HG03342 (cell line): ENCODE results near the gene POLG.

ENCODE experiments used
- ATAC-seq: cut with Tn5 transposase; IDR thresholded peaks from one replicate; pipeline ENCODE4 v1.9.1; 2021; ENCODE audit warnings: mild to moderate bottlenecking, moderate library complexity; ENCODE audit not compliant: unreplicated experiment

POLG gene

DNA sequence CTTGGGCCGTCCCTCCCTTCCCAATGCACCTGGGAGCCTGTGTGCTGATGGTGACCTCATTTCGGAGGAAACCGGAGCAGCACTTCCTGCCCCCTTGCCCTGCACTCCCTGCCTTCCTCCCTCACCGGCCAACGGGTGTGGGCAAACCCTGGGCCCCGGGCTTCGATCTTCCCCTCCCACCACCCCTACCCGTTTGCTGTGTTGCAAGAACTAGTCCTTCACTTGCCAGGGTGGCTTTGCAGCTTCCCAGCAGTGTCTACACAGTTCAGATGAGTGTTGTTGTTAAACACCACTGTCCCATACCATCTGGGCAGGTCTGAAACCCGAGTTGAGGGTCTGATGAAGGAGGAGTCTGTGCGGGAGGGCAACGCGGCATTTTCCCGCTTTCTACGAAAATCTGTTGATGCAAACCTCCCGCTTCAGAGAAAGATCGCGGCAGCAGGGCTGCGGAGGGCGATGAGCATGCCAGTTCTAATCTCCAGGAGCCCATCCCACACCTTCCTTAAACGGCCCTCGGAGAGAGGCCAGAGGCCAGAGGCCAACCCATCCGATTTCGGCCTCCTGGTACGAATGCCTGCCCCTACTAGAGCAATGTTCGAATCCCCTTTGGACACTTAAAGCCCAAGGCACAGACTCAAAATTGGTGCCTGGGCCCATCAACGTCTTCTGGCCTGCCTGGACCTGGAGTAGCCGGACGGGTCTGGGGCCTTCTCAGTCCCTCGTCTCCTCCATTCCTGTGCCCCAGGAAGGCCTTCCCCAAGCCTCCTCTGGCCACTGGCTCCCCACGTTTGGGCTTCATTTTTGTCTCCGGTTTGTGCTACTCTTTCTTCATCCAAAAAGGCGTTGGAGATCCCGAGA is 35.7 kb upstream of the POLG start:
- ATAC-seq = no peak

DNA sequence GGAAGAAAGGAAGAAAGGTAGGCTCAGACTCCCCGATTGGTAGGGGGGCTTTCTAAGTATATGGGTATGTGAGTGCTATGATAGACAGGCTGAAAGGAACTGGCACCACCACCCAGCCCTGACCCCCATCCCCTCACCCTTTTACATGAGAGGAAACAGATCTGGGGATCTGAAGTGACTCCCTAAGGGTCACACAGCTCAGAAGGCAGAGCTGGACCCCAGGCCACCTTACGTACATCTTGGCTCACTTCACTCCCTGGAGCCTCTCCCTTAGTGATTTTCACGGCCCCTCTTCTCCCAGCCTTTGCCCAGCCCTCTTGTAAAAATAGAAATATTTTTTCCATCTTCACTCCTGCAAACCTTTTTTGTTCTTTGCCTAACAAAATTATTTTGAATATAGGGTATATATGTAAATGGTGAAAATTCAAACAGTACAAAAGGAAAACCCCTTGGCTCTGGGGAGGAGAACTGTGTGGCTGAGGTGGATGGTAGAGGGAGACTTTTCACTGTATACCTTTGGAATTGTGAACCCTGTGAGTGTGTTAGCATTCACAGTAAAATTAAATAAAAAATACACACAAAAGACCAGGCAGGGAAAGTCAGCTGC is 34.8 kb upstream of the POLG start:
- no peak for ATAC-seq

DNA sequence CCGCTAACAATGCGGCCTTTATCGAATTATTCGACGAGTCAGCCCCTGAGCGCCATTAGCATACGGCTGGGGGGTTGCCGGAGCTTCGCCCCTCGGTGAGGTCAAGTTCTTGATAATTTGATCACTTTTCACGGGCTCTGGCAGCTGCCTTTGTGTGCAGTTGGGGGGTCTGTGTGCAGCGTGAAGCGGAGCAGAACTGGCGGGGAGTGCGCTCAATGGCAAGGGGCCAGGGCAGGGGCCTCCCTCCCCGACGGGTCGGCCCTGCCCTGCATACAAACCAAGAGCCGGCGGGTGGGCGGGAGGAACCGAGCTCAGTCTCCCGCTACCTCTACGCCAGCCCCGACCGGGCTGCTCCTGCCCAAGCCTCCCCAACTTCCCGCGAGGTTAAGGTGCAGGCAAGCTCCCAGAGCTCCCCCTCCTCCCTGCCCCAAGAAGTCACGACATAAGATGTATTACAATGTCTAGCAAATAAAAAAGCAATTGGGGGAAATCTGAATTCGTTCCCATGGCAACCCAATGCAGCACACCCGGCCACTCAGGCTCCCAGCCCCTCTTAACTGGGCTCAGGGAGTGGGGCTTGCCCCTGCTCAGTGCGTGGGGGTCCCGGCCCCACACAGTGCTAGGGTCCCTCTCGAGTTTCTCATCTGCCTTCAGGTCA is 34.1 kb upstream of the POLG start:
- ATAC-seq = no peak

DNA sequence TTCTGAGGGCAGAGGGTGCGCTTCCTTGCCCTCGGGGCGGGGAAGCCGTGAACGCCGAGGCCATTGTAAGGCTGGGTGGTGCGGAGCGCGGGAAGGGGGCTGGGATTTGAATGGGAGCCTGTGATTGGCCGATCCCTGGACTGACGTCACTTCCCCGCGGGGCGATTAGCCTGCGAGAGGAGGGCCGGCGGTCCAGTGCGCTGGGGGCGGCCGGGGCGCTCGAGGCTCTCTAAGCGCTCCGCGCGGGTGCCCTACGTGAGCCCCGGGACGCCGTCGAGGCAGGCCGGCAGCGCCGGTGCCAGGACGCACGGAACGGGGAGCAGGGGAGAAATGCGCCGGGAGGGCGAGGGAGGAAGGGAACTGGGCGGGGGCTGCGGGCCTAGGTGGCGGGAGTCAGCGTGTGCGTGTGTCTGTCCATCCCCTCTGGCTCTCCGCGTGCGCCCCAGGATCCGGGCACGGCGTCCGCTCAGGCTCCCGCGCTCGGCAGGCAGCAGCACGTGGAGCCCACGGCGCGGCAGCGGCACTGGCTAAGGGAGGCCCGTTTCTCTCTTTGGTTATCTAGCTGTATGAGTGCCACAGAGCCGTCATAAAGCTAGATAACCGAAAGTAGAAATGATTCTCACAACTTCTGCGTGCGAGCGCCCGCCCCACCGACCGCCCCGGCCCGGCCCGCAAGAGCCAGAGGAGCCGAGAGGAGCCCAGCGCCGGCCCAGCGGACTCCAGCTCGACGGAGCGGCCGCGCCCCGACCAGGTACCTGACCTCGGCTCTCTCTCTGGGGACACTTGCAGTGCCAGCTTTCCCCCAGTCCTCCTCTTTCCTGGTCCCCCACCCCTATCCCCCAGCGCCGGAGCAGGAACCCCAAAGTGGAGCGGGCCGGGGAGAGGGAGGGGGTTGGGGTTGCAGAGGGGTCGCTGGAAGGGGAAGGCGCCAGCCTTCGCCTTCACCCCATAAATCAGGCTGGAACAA is 33.1 kb upstream of the POLG start:
- no peak for ATAC-seq

DNA sequence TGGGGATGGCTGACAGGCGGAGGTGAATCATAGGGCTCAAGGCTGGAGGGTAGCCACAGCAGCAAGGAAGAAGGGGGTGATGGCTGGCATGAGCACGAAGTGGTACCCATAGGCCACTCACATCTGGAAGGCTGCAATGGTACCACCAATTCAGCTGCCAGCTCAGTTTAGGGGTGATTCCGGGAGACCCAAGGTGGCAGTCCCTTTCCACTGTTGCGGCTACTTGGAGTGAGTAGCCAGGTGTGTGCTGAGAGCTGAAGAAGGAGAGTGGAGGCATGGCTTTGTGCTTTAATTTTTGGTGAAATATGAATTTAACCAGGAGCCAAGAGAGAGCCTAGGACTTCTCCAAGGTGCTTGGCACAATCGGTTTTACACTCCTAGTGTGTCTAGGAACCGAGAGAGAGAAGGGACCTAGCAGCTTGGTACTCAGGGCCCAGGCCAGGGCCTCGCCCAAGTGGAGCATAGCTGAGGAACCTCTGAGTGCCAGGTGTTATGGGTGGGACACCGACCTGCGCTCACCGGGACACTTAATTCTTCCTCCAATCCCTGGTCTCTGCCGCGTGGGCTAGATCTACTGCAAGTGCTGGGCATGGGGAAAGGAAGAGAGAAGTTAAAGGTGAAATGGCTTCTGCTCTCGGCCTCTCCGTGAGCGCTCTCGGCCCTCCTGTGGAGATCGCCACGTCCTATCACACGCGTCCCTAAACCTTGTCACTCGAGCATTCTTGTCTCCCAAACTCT is 32.2 kb upstream of the POLG start:
- no peak for ATAC-seq

DNA sequence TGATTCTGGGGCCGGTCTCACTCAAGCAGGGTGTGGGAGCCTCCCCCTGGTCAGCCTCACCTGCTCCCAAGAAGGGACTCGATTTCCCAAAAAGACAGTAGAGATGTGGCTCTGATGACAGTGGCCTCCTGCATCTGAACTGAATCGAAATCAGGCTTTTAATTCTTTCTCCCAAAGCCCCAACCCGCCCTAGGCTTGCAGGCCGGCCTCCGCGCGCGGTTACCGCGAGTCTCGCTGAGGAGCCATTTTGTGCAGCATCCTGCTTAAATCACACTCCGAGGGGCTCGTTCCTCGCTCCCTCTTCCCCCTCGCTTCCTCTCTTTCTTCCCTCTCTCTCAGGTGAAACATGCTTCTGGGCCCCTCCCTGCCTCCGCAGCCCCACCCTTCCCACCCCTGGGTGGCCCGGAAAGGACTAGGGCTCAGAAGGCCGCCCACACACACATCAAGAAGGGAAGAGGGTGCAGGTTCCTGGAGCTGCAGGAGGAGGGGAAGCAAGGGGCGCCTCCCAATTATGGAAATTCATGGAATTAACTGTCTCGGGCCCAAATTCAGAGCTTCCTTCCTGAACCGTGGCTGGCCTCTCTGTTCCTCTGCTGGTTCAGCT is 30.9 kb upstream of the POLG start:
- no peak for ATAC-seq

DNA sequence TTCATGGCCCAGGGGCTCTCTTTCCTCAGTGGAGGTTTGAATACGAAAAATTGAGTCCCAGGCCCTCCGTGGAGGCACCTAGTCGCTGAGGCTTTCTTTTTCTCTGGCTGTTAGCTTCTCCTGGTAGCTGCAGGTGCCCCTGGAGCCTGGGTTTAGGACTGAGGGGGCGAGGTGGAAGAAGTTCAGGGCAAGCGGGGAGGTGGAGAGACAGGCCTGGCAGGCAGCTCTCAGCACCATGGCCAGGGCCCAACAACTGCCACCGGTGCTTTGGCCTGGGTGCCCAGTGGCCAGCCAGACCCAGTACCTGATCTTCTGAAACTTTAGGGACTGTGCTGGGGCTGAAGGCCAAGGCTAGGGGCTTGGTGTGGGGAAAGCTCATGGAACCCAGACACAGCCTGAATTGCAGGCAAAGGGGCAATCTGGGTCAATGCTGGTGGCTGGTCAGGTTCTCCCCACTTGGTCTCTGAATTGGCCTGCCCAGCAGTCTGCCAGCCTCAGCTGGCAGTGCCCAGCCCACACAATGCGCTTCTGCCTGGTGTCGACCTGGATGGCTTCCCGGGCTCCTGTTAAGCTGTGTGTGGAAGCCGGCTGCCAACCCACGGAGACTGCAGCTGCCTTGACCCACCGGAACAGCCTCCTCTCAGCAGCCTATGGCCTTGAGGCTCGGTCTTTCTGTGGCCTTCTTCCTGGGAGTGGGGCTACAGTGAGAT is 30.3 kb upstream of the POLG start:
- no peak for ATAC-seq

DNA sequence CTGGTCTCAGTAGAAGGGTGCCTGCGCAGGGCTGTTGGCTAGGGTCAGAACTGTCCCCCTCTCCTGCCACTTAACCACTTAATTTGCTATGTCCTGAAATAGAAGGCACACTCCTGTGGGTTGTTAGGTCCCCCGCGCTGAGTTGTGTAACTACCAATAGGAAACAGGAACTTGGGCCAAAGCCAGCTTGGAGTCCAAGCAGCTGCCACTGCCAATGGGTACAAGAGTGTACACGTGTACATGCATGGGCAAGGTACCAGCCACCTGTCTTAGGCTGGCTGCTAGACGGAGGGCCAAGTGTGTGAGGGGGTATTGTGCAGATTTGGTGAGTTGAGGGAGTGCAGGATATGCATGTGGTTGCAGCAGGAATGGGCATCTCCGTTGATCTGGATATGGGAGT is 29.7 kb upstream of the POLG start:
- no peak for ATAC-seq

DNA sequence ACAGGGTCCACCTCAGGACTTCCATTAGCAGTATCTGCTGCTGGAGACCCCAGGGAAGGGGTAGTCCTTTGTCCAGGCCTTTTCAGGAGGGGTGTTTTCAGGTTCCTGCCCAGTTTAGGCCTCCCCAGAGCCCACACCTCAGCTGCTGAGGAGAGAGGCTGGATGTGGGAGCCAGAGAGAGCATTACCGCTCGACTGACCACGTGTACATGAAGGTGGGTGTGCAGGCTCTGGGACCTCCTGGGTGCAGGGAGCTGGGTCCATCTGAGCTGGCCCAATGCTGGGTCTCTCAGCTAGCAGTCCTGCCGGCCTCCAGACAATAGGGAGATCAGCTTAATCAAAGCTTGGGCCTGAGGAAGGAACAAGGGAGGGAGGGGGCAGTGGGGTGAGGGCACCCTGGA is 29.1 kb upstream of the POLG start:
- no peak for ATAC-seq

DNA sequence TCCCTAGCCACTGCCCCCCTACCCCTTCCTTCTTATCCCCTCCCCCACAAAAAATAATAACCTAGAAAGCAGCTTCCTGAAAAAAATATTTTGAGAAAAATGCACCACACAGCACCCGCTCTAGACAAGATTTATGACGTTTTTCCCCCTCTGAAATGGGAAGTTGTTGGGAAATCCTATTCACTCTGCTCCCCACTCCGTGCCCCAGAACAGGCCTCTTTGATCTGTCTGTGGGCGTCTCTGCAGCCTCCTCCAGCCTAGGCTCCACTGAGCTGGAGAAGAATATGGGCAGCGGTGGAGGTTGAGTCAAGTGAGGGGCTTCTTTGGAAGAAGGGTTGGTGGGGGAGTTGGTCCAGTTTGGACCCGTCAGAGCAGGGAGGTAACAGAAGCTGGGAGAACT is 28.5 kb upstream of the POLG start:
- ATAC-seq = no peak

DNA sequence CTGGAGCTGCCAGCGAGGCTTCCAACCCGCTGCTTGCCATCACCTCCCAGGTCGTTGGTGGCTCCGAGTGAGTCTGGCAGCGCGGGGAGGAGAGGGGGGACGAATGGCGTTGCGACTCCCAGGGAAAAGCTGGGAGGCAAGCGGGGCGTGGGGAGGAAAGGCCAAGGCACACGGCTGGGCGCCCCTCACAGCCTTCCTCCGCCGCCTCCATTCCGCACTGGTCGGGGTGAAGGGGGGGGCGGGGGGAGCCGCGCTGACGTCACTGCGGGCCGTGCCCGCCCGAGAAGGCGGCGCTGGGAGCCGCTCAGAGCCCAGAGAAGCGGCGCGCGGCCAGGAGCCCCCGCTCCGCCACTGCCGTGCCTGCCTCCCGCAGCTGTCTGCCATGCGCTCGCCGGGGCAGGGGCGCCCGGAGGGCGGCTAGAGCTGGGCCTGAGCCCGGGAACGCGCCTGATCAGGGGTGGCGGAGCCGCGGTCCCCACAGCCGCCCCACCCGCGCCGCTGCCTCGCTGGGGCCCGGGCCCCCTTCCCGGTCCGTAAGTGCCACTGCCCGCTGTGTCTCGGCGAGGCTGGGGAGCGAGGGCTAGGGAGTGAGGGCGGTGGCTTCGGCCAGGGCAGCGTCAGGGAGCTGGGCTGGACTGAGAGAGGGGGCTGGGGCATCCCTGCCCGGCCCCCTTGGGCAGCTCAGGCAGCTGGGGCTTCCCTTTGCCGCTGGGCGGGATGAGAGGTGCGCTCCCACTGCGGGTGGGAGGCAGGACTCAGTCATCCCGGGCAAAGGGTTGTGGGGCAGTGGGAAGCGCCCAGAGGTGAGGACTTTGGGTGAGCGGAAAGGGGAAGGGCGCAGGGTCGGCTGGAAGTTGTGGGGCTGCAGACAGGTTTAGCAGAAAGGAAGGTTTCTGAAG is 27.8 kb upstream of the POLG start:
- no peak for ATAC-seq

DNA sequence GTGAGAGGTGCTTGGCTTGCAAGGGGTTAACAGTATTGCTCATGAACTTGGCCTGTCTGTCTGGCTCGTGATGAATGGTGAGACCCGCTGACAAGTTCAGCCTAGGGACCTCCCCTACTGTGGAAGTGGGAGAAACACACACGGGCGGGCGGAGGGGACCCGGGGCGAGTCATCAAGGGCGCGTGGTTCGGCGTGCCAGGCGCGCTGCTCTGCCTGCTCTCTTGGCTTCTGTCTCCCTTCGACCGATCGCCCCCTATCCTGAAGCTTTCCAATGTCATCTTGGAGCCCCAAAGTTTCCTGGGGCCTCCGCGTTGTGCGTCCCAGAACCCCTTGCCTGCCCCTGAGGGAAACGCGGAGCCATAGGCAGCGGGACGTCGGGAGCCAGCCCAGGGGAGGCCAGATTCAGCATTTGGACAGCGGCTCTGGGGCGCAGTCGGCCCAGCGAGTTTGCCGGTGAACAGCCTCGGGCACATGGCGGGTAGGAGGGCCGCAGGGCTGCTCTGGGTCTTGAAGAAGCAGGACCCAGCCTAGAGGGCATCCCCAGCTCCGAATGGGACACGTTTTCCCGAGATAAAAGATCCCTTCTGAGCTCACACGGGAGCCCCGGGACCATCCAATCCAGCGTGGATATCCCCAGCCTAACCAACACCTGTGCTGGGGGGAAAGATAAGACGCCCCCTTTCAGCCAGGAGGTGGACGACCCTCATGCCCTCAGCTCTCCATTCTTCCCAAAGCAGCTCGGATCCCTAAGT is 27.0 kb upstream of the POLG start:
- ATAC-seq = no peak

DNA sequence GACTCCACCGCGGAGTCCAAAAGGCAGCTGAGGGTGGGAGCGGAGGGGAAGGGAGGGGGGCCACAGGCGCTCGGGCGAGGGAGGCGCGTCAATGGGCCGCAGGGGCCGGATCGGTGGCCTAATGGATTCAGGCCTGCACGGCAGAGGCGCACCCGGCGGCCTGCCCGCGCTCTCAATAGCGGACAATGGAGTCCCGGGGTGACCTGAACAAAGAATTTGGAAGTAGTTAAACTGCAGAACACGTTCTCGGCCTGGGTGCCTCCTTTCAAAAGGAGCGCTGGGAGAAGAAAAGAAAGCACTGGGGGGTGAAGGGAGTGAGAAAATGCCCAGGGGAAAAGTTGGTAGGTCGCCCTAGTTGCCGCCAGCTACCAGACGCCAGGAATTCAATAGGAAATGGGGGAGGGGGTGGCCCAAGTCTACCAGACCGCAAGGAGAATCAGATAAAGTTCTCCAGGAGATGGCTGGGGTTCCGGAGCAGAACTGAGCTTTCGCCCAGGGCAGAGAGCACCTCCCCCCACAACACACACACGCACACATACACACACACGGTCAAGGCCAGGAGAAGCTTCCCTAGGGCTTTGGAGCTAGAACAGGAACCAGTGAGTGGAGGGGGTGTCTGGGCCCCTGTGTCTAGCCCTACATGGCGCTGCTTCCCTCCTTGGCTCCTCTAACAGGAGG is 25.8 kb upstream of the POLG start:
- no peak for ATAC-seq

DNA sequence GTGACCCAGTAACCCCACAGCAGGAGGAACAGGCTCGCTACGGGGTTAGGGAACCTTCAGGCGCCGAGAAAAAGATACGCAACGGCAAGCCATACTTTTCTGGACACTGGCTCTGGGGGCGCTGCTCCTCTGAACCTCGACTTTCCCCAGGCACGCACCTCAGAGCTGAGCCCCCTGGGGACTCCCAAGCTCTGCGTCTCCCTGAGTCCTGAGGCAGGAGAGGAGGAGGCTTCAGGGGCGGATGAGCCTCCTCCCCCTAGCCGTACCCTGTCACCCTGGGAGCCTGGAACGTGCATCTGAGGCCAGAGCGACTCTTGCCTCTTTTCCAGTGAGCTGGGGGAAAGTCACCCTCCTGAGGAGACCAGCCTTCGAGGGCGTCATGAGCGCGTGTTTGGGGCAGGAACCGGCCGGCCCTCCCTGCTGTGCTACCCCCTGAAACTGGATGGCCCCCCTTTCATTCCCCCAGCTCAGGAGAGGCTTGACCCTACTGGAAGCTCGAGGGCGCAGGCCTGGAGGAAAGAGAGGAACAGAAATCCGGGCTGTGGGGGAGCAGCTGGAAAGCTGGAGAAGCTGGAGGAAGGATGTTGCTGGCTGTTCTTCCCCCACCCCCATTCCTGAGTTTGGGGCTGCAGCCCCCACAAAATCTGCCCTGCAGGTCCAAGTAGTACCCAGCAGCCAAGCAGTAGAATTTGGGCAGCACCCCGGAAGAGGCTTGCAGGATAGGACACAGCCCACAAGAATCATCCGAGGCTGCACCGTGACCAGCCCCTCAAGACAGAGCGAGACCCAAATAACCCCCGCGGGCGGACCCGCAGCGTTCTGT is 25.1 kb upstream of the POLG start:
- ATAC-seq = no peak

DNA sequence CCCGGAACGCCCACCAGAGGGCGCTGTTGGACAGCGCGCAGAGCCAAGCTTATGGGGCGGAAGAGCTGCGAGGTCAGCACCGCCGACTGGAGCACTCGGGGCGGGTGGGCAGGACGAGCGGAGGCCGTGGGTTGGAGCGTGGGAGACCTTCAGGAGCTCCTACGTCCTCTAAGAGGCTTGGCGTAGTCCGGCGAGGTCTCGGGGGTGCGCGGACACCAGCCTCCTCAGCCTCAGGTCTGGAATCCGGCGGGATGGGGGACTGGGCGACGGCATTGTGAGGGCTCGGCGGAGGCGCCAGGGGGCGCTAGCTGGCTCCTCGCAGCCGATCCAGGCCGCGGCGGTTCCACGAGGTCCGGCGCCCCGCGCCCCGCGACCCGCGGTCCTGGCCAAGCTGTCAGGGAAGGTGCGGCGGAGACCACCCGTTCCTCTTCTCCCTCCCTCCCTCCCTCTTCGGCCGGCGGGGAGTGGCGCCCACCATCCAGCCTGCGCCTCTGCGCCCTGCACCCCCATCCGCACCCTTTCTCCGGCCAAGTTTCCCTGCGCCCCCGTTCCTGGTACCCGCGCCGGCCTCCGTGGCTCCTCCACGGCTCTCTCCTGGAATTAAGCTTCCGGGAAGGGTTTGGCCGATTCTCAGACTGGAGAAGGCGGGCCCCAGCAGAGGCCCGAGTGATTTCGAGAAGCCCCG is 24.3 kb upstream of the POLG start:
- peak; percentile 83 for ATAC-seq

DNA sequence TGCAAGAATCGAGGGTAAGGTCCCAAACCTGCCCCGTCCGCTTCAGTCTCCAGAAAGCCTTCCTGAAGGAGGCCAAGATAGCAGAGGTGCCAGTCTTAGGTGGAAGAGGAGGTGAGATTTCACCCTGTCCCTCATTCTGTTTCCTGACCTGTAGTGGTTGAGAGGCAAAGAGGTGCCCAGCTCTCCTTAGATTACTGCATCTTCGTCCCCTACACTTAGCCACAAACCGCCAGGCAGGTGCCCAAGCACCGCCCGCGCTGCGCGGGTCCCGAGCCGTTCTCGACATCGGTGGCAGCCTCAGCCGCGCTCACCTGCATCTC is 23.8 kb upstream of the POLG start:
- no peak for ATAC-seq
